Stimulated activated CD8-positive, alpha-beta memory T cell treated with anti-CD3 and anti-CD28 coated beads, Interleukin-4, amount 100 ng/mL, for 48 hours (primary cell): ENCODE data around the gene SSUH2.
"Not testable (repeated sequence)": the region's sequence is repeated elsewhere in the genome, so short reads cannot be mapped to it uniquely, and the experiment has no call there.

ENCODE experiments used
- DNase-seq: peaks from one replicate; pipeline ENCODE4 v3.0.0-alpha.2; 2020

Gene SSUH2

DNA sequence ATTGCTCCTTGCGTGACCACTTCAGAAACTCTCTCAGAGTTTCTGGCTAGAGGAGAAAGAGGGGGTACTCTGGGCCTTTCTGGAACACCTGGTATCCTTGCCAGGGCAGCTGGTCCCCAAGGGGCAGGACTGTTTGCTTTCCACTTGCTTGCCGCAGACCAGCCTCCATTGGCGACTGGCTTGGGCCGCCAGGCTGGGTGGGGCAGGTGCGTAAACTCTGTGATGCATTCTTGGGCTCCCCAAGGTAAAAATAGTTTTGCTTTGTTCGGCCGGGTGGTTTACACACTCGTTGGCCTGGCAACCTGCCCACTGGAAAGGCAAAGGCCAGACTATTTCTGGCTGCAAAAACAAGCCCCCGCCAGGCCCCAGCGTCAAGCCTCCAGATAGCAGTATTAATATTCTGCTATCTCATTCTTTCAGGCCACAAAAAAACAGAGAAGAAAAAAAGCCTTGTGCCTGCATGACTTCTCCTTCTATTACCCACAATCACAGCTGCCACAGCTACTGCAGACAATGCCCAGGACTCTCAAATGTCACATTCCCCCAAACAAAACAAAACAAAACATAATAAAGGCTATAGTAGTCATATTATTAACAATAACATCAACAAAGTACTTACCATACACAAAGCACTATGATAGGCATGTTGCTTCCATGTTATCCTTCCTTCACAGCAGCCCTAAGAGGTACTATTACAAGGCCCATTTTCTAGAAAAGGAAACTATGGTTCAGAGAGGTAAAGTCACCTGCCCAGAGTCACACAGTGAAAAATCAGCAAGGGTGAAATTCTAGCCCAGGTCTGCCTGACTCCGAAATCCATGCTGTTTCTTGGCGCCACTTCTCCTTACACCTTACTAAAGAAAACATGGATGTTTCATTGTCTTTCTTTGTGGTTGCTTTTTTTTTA is 14.0 kb upstream of the SSUH2 start:
- DNase-seq, result no peak

- DNase-seq, result no peak
Observed at GRCh38 chr3:8657804-8658305, 13.3 kb upstream of the SSUH2 start.

DNA sequence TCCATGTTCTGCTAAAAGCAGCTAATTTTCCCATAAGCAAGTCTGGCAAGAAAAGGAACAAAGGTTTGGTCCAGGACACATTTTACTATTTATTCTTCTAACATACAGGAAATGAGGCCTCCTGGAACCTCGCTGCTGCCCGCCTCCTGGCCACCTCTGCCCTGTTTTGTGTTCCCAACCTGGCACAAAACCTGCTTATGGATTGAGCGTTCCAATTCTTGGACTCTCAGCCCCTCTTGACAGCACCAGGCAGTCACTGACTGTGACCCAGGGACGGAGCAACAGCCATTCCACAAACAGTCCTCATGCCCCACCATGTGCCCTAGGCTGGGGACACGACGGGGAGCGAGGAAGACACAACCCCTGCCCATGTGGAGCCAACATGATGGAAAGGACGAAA is 11.6 kb upstream of the SSUH2 start:
- no peak for DNase-seq

- no peak for DNase-seq
Observed at GRCh38 chr3:8655387-8655835, 10.8 kb upstream of the SSUH2 start.

DNA sequence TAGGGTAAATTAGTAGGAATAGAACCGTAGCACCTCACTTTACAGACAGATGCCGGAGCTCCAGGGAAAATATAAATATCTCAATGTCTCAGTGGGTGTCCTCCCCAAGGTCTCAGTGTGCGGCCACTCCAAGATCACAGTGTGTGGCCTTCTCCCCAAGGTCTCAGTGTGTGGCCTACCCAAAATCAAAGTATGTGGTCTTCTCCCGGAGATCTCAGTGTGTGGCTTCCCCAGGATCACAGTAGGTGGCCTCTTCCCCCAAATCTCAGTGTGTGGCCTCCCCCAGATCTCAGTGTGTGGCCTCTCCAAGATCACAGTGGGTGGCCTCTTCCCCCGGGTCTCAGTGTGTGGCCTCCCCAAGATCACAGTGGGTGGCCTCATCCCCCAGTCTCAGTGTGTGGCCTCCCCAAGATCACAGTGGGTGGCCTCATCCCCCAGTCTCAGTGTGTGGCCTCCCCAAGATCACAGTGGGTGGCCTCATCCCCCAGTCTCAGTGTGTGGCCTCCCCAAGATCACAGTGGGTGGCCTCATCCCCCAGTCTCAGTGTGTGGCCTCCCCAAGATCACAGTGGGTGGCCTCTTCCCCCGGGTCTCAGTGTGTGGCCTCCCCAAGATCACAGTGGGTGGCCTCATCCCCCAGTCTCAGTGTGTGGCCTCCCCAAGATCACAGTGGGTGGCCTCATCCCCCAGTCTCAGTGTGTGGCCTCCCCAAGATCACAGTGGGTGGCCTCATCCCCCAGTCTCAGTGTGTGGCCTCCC is 10.2 kb upstream of the SSUH2 start:
- DNase-seq, result not testable (repeated sequence)

GRCh38 chr3:8653800-8654408 is 9.3 kb upstream of the SSUH2 start:
- DNase-seq, result no peak

DNA sequence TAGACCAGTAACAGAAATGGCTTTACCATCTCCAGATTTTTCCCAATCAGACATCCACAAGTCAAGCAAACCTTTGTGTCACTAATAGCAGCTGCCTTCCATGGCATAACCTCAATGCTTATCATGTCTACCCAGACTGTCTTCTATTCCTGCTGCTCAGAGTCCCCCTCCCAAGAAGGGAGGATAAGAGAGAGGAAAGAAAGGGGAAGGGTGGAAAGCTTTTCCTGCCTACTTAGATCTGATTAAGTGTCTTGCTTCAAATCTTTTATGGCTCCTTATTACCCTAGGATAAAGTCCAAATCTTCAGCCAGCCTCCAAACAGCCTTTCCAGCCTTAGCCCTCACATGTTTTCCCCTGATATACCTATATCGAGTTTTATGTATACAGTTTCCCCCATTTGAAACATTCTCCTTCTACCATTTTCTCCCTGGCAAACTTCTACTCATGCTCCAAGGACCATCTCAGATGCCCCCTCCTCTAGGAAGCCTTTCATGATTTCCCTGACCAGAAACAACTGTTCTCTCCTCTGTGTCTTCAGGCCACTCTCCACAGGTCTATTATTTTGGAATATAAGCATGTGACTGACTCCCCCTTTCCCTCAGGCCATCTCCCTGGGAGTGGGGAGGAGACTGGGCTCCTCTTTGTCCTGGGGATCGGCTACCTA is 7.9 kb upstream of the SSUH2 start:
- DNase-seq, result no peak

DNA sequence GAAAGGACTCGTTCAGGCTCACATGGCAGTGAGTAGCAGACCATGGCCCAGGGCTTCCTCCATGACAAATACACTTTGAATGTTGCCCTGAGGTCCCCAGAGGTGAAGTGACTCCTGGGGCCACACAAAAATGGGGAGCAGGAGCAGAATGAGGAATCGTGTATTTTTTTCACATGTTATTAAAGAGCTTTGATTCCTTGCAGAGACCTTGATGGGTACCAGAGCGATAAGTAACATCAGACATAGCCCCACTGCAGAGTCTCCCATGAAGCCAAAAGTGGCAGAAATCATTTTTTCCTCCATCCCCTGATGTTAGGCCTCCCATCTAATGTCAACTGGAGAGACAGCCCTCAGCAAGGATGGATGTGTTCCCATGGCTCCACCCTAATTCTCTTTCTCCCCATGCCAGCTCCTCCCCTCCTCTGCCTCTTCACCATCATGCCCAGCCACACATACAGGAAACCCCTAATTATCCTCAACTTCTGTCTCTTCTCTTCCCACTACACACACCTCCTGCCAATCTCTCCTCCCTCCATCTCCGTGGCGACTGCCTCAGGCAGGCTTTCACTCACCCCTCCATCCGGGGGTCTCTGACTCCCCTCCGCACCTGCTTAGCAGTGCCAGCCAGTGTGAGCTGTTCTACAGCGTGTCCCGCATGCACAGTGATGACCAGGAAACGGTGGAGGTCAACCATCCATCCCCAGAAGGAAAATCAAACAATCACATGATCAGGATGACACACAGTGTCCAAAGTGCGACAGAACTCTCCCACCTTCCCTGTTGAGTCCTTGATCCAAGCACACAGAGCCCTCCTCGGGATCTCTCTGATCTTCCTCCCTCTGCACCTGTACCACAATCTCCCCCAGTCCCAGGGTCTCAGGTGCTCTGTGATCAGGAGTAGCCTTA is 7.1 kb upstream of the SSUH2 start:
- DNase-seq, result no peak

GRCh38 chr3:8650583-8651416 is 6.2 kb upstream of the SSUH2 start:
- DNase-seq, result no peak

GRCh38 chr3:8649757-8650156 is 5.2 kb upstream of the SSUH2 start:
- no peak for DNase-seq

GRCh38 chr3:8648909-8649741 is 4.5 kb upstream of the SSUH2 start:
- no peak for DNase-seq

- no peak for DNase-seq
Observed at GRCh38 chr3:8647137-8647985, 2.8 kb upstream of the SSUH2 start.

DNA sequence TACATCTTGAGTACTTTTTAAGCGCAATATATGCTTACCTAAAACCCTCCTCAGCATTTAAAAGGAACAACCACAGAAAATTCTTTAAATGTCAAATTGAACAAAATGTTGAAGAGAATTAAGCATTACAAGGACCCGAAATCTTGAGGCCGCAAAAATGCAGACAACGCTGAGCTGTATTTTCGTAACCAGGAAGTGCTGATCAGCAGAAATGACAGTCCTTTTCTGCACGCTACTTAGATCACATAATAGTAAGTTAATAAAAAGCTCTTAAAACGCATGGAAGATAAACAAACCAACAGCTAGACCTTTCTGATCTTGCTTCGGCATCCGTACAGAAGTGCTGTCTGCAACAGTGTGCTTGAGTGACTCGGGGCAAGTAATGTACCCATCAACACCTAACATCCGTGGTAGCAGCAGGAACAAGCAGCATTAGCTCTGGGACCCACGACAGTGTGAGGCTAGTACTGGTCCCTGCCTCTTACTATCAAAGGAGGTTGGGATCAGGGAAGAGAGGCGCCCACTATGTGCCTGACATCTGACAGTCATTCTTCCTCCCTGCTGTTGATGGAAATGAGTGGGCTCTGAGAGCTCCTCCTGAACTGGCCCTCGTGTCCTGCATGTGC is 1.8 kb upstream of the SSUH2 start:
- DNase-seq, result no peak

- no peak for DNase-seq
Observed at GRCh38 chr3:8645712-8646111, 1.1 kb upstream of the SSUH2 start.

DNA sequence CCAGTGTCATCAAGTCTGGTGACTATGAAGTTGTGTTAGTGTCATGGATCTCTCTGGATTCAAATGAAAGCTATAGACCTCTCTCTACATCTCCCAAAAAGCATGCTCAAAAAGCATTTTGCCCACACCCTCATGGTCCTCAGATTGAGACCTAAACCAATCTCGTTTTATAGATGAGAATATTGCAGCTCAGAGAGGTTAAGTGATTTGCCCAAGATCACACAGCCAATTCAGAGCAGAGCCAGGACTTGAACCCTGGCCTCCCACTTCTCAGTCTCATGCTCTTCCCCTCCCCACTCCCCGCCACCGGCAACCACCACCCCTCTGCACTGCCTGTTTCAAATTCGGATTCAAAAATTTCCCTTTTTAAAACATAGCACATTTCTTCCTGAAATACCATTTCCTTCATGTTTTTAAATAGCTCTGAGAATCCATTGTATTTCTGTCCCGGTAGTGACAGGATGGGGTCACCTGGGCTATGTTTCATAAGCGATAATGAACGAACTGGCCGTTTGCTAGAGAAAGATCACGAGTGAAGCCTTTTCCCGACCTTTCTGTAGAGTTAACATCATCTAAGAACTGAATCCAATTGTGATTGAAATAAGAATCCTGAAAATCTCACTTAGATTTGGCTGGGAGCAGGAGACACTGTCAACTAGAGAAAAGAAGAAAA is 769 bp downstream of the SSUH2 start:
- DNase-seq, result no peak

GRCh38 chr3:8642001-8642400 is 2.6 kb downstream of the SSUH2 start:
- DNase-seq, result no peak

- DNase-seq, result no peak
Observed at GRCh38 chr3:8641472-8641871, 3.1 kb downstream of the SSUH2 start.

DNA sequence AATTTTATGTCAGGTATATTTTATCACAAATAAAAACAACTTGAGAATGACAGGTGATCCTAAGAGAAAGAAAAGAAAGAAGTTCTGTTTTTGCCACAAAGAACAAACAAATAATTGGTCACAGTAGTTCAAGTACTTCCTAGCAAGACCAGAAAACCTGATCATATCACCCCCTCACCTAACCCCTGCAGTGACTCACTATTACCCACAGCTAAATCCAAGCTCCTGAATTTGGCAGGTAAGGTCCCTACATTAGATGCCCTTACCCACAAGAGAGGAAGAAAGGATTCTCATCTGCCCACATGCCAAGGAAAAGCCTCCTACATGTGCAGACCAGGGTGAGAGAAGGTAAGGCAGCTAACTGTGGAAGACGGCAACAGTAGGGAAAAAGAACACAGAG is 4.4 kb downstream of the SSUH2 start:
- DNase-seq, result no peak
